AG09319 (cell line): ENCODE data around the gene KRT38.

ENCODE experiments used
- DNase-seq: peaks from one replicate; pipeline ENCODE4 v3.0.0-alpha.2; 2010; ENCODE audit warnings: low read depth; ENCODE audit errors: extremely low read depth
- TF ChIP-seq, protein P1 (sequence below): IDR thresholded peaks from 2 replicates; pipeline ENCODE4 v1.5.1; 2011; ENCODE audit warnings: low read depth, mild to moderate bottlenecking, inconsistent platforms, low read length, moderate library complexity

The KRT38 gene

GRCh38 chr17:41449008-41449407 is 8.2 kb upstream of the KRT38 start:
- TF ChIP-seq, protein P1, sequence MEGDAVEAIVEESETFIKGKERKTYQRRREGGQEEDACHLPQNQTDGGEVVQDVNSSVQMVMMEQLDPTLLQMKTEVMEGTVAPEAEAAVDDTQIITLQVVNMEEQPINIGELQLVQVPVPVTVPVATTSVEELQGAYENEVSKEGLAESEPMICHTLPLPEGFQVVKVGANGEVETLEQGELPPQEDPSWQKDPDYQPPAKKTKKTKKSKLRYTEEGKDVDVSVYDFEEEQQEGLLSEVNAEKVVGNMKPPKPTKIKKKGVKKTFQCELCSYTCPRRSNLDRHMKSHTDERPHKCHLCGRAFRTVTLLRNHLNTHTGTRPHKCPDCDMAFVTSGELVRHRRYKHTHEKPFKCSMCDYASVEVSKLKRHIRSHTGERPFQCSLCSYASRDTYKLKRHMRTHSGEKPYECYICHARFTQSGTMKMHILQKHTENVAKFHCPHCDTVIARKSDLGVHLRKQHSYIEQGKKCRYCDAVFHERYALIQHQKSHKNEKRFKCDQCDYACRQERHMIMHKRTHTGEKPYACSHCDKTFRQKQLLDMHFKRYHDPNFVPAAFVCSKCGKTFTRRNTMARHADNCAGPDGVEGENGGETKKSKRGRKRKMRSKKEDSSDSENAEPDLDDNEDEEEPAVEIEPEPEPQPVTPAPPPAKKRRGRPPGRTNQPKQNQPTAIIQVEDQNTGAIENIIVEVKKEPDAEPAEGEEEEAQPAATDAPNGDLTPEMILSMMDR, result no peak
- DNase-seq, result no peak

DNA sequence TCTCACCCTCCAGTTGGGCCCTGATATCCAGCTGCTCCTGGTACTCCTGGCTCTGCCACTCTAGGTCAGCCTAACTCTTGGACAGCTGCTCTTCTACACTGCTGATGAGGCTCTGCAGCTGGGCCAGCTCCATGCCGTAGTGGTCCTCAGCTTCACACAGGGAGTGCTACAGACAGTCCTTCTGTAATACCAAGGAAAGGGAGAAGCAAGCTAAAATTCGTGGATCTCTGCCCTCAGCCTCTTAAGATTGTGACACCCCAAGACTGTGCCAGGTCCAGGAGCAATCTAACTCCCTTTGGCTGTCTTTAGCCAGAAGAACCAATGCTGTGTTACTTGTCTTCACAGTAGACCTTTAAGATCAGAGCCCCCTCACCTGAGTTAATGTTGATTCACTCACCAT is 7.7 kb upstream of the KRT38 start:
- TF ChIP-seq, protein P1, result no peak
- no peak for DNase-seq

GRCh38 chr17:41446806-41447205 is 6.0 kb upstream of the KRT38 start:
- TF ChIP-seq, protein P1, result no peak
- DNase-seq, result no peak

DNA sequence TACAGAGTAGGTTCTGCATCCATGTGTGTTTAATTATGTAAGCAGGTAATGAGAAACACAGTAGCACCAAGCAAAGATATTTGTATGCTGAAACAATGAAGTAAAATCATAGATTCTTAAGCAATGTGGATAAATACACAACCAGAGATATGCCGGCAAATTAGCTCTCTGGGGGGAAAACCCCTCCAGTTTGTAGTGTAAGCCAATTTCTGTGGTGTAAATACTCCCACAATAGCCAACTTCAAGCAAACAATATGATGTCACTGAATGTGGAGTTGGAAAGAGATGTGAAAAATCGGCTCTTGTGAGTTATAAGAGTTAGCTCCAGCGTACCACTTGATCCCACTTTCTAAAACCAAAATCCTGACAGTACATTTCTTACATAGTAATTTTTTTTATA is 3.9 kb upstream of the KRT38 start:
- DNase-seq, result no peak
- TF ChIP-seq, protein P1, result no peak

DNA sequence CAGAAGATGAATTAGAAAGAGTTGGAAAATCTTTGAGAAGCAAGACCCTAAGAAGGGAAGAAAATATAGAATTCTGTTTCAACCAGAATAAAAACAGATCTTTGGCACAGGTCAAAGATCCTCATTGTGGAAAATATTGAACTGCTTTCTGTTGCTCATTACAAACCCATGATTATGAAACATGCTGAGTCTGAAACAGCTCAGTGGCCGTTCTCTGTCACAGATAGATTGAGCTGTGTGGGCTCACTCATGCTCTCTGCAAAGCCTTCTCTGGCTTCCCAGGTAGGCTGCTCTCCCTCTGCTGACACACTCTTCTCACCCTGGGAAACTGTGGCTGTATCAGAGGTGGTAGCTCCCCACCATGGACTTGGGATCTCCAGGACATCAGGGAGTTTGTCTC is 3.4 kb upstream of the KRT38 start:
- TF ChIP-seq, protein P1, result no peak
- DNase-seq, result no peak

- no peak for DNase-seq
- TF ChIP-seq, protein P1, result no peak
Measured at GRCh38 chr17:41442739-41443138, 2.0 kb upstream of the KRT38 start.

- DNase-seq, result no peak
- TF ChIP-seq, protein P1, result no peak
Measured at GRCh38 chr17:41439375-41439774, 1.4 kb downstream of the KRT38 start.
